T-helper 9 cell (primary cell): ENCODE measurements around the gene MOSMO.
A peak's percentile ranks its signal among the peaks of the same experiment; 100 is the strongest.

ENCODE experiments used
- DNase-seq: peaks from one replicate; pipeline ENCODE4 v3.0.0-alpha.2; 2020

MOSMO gene

GRCh38 chr16:22052980-22053379 is 45.1 kb downstream of the MOSMO start:
- no peak for DNase-seq

GRCh38 chr16:22053921-22054341 is 46.0 kb downstream of the MOSMO start:
- no peak for DNase-seq

GRCh38 chr16:22054847-22055590 is 47.1 kb downstream of the MOSMO start:
- DNase-seq, result no peak

GRCh38 chr16:22055881-22056280 is 48.0 kb downstream of the MOSMO start:
- DNase-seq, result no peak

GRCh38 chr16:22063888-22064467 is 56.1 kb downstream of the MOSMO start:
- no peak for DNase-seq

GRCh38 chr16:22065252-22065651 is 57.3 kb downstream of the MOSMO start:
- no peak for DNase-seq

GRCh38 chr16:22070361-22071330 is 62.7 kb downstream of the MOSMO start:
- no peak for DNase-seq

- DNase-seq, result no peak
Measured at GRCh38 chr16:22071331-22071910, 63.5 kb downstream of the MOSMO start.

- no peak for DNase-seq
Measured at GRCh38 chr16:22073350-22073749, 65.4 kb downstream of the MOSMO start.

- no peak for DNase-seq
Measured at GRCh38 chr16:22075043-22075757, 67.3 kb downstream of the MOSMO start.

- no peak for DNase-seq
Measured at GRCh38 chr16:22075776-22076175, 67.9 kb downstream of the MOSMO start.

GRCh38 chr16:22077700-22078313 is 69.9 kb downstream of the MOSMO start:
- DNase-seq, result peak; percentile 64

- no peak for DNase-seq
Measured at GRCh38 chr16:22078656-22079055, 70.7 kb downstream of the MOSMO start.

GRCh38 chr16:22081050-22081449 is 73.1 kb downstream of the MOSMO start:
- DNase-seq, result no peak

GRCh38 chr16:22086440-22086839 is 78.5 kb downstream of the MOSMO start:
- no peak for DNase-seq

- DNase-seq, result no peak
Measured at GRCh38 chr16:22088642-22089041, 80.7 kb downstream of the MOSMO start.

- no peak for DNase-seq
Measured at GRCh38 chr16:22089910-22090309, 82.0 kb downstream of the MOSMO start.

- no peak for DNase-seq
Measured at GRCh38 chr16:22091721-22092120, 83.8 kb downstream of the MOSMO start.

- no peak for DNase-seq
Measured at GRCh38 chr16:22092143-22092933, 84.4 kb downstream of the MOSMO start, which contains the start of gene VWA3A. VWA3A (plus strand) TSS chr16:22092541; CDS start chr16:22092638, 97 bp downstream.

- DNase-seq, result no peak
Measured at GRCh38 chr16:22093331-22093730, 85.4 kb downstream of the MOSMO start.

GRCh38 chr16:22093996-22094395 is 86.1 kb downstream of the MOSMO start:
- DNase-seq, result no peak
